ENCODE results near the gene FBN1.

DNA sequence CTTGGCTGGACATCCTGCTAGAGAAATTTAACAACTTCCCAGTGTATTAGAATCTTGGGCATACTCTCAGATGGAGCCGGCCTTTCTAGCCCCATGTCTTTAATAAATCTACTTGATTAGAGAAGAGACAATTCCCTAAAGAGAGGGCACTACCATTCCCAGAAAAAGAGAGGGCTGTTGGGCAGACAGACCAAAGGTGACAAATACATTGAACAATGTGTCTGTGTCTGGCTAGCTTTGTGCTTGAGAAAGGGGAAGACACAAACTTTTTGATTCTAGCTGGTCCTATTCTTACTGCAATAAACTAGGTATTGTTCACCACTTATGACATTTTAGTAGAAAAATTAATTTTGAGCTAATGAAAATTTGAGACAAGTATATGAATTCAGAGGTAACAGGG lies 256.6 kb downstream of the FBN1 start:
- no peak for TF ChIP-seq EZH2phosphoT487 (IDR thresholded peaks at IDR 0.05)
- TF ChIP-seq CTCF (IDR thresholded peaks at IDR 0.05): no peak

Data from neural progenitor cell (in vitro differentiated cells).